Liver (tissue), 9 donors: ENCODE results near the gene AHSG. TPM values are rescaled to one million over a fixed set of nuclear protein-coding genes. Genes with fewer than 3 reads are reported as not detected.
A peak's percentile ranks its signal among the peaks of the same experiment; 100 is the strongest.

ENCODE experiments used
- DNase-seq: peaks from one replicate; pipeline ENCODE4 v3.0.0-alpha.2; 2017; ENCODE audit warnings: low spot score
- H3K27ac ChIP-seq, 2 donors: one replicate each; pipeline ENCODE4 v1.7.0; 2013; ENCODE audit warnings: inconsistent platforms in 2 of 2, low read length in 2 of 2, control low read depth in 1 of 2, low read depth in 1 of 2, mild to moderate bottlenecking in 1 of 2
- H3K27me3 ChIP-seq, 4 donors: one replicate each; pipeline versions ENCODE4 v1.6.1 to v1.7.0; 2013; ENCODE audit warnings: low read length in 3 of 4, inconsistent platforms in 1 of 4, mild to moderate bottlenecking in 1 of 4, moderate library complexity in 1 of 4; ENCODE audit not compliant: control insufficient read depth in 4 of 4, insufficient read depth in 4 of 4
- H3K36me3 ChIP-seq, 4 donors: one replicate each; pipeline versions ENCODE4 v1.6.1 to v1.7.0; 2013; ENCODE audit warnings: low read length in 3 of 4, mild to moderate bottlenecking in 3 of 4, low read depth in 1 of 4, moderate library complexity in 1 of 4; ENCODE audit not compliant: control insufficient read depth in 4 of 4, insufficient read depth in 3 of 4
- H3K4me1 ChIP-seq, 4 donors: one replicate each; pipeline versions ENCODE4 v1.6.1 to v1.7.0; 2013; ENCODE audit warnings: low read length in 3 of 4, mild to moderate bottlenecking in 3 of 4, moderate library complexity in 1 of 4; ENCODE audit not compliant: control insufficient read depth in 4 of 4, insufficient read depth in 4 of 4
- H3K4me3 ChIP-seq, 3 donors: one replicate each; pipeline versions ENCODE4 v1.6.1 to v1.7.0; 2013; ENCODE audit warnings: low read length in 3 of 3, control low read depth in 1 of 3, low read depth in 1 of 3, mild to moderate bottlenecking in 1 of 3
- H3K9ac ChIP-seq, 2 donors: one replicate each; pipeline ENCODE4 v1.7.0; 2013; ENCODE audit warnings: low read length in 2 of 2, mild to moderate bottlenecking in 2 of 2, moderate library complexity in 2 of 2, control low read depth in 1 of 2, low read depth in 1 of 2
- H3K9me3 ChIP-seq, 4 donors: one replicate each; pipeline versions ENCODE4 v1.6.1 to v1.7.0; 2013; ENCODE audit warnings: low read length in 3 of 4; ENCODE audit not compliant: control insufficient read depth in 4 of 4
- FOXA1 ChIP-seq: IDR thresholded peaks from 2 replicates; pipeline ENCODE4 v1.6.1; 2016; ENCODE audit warnings: antibody characterized with exemption
- GABPA ChIP-seq, 2 donors: IDR thresholded peaks in 1 of 2; conservative IDR thresholded peaks in 1 of 2; 2 replicates each; pipeline ENCODE4 v1.6.1; 2016; ENCODE audit warnings: antibody characterized with exemption in 2 of 2, mild to moderate bottlenecking in 1 of 2, moderate library complexity in 1 of 2
- HNF4A ChIP-seq, 2 donors: conservative IDR thresholded peaks; 2 replicates each; pipeline ENCODE4 v1.6.1; 2016; ENCODE audit warnings: antibody characterized with exemption in 2 of 2, mild to moderate bottlenecking in 2 of 2
- JUND ChIP-seq, 2 donors: IDR thresholded peaks; 2 replicates each; pipeline ENCODE4 v1.6.1; 2016; ENCODE audit warnings: antibody characterized with exemption in 2 of 2
- RXRA ChIP-seq, 2 donors: IDR thresholded peaks; 2 replicates each; pipeline ENCODE4 v1.6.1; 2017 to 2018; ENCODE audit warnings: antibody characterized with exemption in 2 of 2, mild to moderate bottlenecking in 1 of 2
- YY1 ChIP-seq: IDR thresholded peaks from 2 replicates; pipeline ENCODE4 v1.6.1; 2016; ENCODE audit warnings: antibody characterized with exemption, mild to moderate bottlenecking
- WGBS: extraction: QIAGEN DNeasy Blood & Tissue Kit; methylation state at CpG from one replicate; pipeline ENCODE4 v1.1.7; 2013; 5-methylcytosine and 5-hydroxymethylcytosine counted together
- polyA plus RNA-seq, 2 donors: library from polyadenylated mRNA; stranded (reverse) in 1 of 2; unstranded in 1 of 2; fragments of 200-250 nt in 1 of 2; fragments of >200 nt in 1 of 2; fragmentation: Nextera tagmentation in 1 of 2; extraction: Ambion mirVana in 1 of 2; gene quantifications; one replicate each; pipeline versions ENCODE4 v1.2.1 to v1.2.3, GENCODE V29; 2013 to 2015
- total RNA-seq, 2 donors: library from RNA; depleted of rRNA; stranded (reverse); fragments of >200 nt; gene quantifications; one replicate each; pipeline ENCODE4 v1.2.3, GENCODE V29; 2014
- TF ChIP-seq, protein P1 (sequence below): fragments of 150-350 bp; IDR thresholded peaks from 2 replicates; pipeline ENCODE4 v1.5.1; 2017; ENCODE audit warnings: improper control_type of control experiment, low read depth, low read length; ENCODE audit not compliant: missing input control
- TF ChIP-seq, protein P2 (sequence below): IDR thresholded peaks from 2 replicates; pipeline ENCODE4 v1.6.1; 2016; ENCODE audit warnings: antibody characterized with exemption
- TF ChIP-seq, protein P3 (sequence below): IDR thresholded peaks from 2 replicates; pipeline ENCODE4 v1.6.1; 2016; ENCODE audit warnings: antibody characterized with exemption, mild to moderate bottlenecking
- donor health status: healthy.
- donor health status: healthy.
- donor health status: healthy.
- donor health status: healthy.
- donor health status: healthy.

Gene AHSG
- total and polyA plus RNA-seq, 4 donors: 965 to 4,470 (median 2,050) TPM

DNA sequence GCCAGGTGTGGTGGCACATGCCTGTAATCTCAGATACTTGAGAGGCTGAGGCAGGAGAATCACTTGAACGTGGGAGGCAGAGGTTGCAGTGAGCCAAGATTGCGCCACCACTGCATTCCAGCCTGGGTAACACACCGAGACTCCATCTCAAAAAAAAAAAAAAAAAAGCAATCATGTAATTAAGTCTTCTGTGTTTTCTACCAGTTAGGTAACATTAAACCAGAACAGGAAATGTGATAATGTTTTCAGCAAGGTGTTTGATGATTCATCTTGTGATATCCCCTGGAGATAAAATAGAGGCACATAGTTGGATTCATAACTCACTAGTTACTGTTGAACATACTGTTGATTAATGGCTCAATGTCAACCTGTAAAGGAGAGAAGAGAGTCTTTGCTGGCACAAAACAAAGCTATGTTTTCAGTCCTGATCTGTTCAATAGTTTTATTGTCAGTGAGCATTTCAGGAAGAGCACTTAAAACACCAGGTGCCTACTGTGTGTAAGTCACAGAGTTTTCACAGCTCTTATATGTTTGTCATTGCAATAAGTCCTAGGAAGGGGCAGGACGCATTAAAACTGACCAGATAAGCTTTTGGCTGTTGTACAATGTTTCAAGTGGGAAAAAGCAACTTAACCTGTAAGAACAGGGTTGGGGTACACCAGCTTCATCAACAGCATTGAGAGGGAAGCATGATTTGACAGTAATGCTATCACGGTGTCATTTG lies 22.8 kb upstream of the AHSG start:
- Histone ChIP-seq H3K9me3 (no peaks in the 10 kb centered on the region), H3K27ac (peak overlapping the region; percentile 5 to 80), H3K9ac (no peak overlapping the region), H3K27me3 (no peaks in the 10 kb centered on the region), H3K4me3 (no peak overlapping the region), H3K4me1 (peaks cover 6 to 35% (median 26%) of the 10 kb centered on the region in 4 donors), H3K36me3 (peaks cover 0 to 12% (median 6%) of the 10 kb centered on the region in 4 donors)
- WGBS: 47% methylated on average over 5 of the region's 5 CpGs
- TF ChIP-seq HNF4A (conservative IDR thresholded peaks at IDR 0.05): peak; percentile 11 to 29
- TF ChIP-seq YY1: peak; percentile 24
- TF ChIP-seq FOXA1: no peak
- peak in 1 of 2 donors; percentile 54 for TF ChIP-seq JUND (IDR thresholded peaks at IDR 0.05)
- DNase-seq: no peak

DNA sequence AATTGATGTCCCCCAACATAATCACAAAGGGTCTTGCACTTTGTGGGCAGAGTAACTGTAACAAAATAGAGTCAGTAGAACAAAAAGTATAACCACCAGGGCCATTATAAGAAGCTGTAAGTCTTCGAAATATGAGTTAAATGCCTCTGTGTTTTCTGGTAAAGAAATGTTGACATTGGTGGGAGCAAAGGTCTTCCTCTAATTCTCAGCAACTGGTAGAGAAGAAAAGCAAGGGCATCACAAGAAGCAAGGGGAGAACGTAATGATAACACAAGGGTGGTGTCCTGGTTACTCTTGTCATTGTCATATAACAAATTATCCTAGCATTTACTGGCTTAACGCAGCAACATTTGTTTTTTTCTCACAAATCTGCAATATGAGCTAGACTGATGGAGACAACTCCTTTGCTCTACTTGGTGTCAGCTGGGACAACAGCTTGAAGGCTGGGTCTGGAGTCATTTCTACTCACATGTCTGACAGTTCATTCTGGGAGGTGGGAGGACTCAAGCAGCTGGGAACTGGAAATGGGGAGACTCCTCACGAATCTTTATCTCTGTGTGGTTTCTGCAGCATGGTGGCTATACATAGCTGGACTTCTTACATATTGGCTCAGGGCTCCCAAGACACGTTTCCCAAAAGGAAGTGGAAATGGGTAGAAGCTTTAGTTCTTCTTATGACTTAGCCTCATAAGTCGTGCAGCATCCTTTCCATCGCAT lies 22.1 kb upstream of the AHSG start:
- 77% methylated on average over 7 of the region's 7 CpGs for WGBS
- no peaks in the 10 kb centered on the region for H3K9me3 ChIP-seq
- H3K27ac ChIP-seq: peak overlapping the region; percentile 5 to 80

More for the DNA sequence above, 22.1 kb upstream of the AHSG start:
- TF ChIP-seq RXRA (IDR thresholded peaks at IDR 0.05): no peak
- TF ChIP-seq, protein P1, sequence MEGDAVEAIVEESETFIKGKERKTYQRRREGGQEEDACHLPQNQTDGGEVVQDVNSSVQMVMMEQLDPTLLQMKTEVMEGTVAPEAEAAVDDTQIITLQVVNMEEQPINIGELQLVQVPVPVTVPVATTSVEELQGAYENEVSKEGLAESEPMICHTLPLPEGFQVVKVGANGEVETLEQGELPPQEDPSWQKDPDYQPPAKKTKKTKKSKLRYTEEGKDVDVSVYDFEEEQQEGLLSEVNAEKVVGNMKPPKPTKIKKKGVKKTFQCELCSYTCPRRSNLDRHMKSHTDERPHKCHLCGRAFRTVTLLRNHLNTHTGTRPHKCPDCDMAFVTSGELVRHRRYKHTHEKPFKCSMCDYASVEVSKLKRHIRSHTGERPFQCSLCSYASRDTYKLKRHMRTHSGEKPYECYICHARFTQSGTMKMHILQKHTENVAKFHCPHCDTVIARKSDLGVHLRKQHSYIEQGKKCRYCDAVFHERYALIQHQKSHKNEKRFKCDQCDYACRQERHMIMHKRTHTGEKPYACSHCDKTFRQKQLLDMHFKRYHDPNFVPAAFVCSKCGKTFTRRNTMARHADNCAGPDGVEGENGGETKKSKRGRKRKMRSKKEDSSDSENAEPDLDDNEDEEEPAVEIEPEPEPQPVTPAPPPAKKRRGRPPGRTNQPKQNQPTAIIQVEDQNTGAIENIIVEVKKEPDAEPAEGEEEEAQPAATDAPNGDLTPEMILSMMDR: no peak
- TF ChIP-seq HNF4A (conservative IDR thresholded peaks at IDR 0.05): peak; percentile 13 to 38
- TF ChIP-seq, protein P2, sequence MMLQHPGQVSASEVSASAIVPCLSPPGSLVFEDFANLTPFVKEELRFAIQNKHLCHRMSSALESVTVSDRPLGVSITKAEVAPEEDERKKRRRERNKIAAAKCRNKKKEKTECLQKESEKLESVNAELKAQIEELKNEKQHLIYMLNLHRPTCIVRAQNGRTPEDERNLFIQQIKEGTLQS: no peak
- no peak for TF ChIP-seq GABPA (IDR thresholded peaks at IDR 0.05 in 1 of 2, conservative IDR thresholded peaks at IDR 0.05 in 1 of 2)
- TF ChIP-seq, protein P3, sequence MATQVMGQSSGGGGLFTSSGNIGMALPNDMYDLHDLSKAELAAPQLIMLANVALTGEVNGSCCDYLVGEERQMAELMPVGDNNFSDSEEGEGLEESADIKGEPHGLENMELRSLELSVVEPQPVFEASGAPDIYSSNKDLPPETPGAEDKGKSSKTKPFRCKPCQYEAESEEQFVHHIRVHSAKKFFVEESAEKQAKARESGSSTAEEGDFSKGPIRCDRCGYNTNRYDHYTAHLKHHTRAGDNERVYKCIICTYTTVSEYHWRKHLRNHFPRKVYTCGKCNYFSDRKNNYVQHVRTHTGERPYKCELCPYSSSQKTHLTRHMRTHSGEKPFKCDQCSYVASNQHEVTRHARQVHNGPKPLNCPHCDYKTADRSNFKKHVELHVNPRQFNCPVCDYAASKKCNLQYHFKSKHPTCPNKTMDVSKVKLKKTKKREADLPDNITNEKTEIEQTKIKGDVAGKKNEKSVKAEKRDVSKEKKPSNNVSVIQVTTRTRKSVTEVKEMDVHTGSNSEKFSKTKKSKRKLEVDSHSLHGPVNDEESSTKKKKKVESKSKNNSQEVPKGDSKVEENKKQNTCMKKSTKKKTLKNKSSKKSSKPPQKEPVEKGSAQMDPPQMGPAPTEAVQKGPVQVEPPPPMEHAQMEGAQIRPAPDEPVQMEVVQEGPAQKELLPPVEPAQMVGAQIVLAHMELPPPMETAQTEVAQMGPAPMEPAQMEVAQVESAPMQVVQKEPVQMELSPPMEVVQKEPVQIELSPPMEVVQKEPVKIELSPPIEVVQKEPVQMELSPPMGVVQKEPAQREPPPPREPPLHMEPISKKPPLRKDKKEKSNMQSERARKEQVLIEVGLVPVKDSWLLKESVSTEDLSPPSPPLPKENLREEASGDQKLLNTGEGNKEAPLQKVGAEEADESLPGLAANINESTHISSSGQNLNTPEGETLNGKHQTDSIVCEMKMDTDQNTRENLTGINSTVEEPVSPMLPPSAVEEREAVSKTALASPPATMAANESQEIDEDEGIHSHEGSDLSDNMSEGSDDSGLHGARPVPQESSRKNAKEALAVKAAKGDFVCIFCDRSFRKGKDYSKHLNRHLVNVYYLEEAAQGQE: no peak
- TF ChIP-seq FOXA1: no peak
- H3K36me3 ChIP-seq: peaks cover 0 to 6% (median 2%) of the 10 kb centered on the region in 4 donors
- no peak overlapping the region for H3K4me3 ChIP-seq
- H3K4me1 ChIP-seq: peaks cover 8 to 36% (median 26%) of the 10 kb centered on the region in 4 donors
- no peak for DNase-seq
- no peaks in the 10 kb centered on the region for H3K27me3 ChIP-seq
- H3K9ac ChIP-seq: no peak overlapping the region
